ENCODE results near the gene P4HTM.

The P4HTM gene

DNA sequence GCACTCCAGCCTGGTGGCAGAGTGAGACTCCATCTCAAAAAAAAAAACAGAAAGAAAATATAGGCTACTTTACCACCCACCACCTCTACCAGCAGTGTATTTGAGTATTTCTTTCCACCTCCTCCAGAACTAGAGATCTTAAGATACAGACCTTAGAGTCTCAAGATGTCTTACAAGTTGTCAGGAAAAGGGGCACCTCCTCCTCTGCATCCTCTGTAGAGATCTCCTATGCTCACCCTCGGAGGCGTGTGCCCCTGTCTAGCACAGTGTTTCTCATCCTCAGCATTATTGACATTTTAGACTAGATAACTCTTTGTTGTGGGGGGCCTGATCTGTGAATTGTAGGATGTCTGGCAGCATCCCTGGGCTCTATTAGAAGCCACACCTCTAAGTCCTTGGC is 27.7 kb upstream of the P4HTM start:
- Histone ChIP-seq H3K9me3 (ENCODE audit: control insufficient read depth in 2 of 2, low read length in 2 of 2) (no peaks in the 10 kb centered on the region), H3K36me3 (ENCODE audit: control insufficient read depth in 2 of 2, insufficient read depth in 2 of 2, low read length in 2 of 2) (peaks cover 25% of the 10 kb centered on the region in 2 donors), H3K27ac (ENCODE audit: low read length) (no peak overlapping the region), H3K4me3 (ENCODE audit: low read length in 2 of 2) (no peak overlapping the region), H3K4me1 (ENCODE audit: control insufficient read depth, insufficient read depth, low read length) (no peaks in the 10 kb centered on the region), H3K27me3 (ENCODE audit: control insufficient read depth in 1 of 2, insufficient read depth in 2 of 2, low read length in 2 of 2) (no peaks in the 10 kb centered on the region), H3K9ac (ENCODE audit: low read length in 2 of 2) (no peak overlapping the region)

DNA sequence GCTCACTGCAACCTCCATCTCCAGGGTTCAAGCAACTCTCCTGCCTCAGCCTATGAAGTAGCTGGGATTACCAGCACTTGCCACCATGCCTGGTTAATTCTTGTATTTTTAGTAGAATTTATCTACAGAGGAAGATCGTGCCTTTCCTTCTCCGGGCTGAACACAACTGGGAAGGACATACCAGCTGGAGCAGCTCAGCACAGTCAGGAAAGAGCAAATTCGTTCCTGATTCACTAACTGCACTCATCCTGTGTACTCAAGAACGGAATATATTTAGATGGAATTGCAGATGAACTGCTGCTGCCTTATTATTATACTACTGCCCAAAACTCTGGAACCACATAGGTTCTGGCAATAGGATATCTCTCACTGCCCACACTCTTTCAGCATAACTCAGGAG is 27.1 kb upstream of the P4HTM start:
- H3K27ac ChIP-seq (ENCODE audit: low read length), result no peak overlapping the region
- peaks cover 25 to 26% of the 10 kb centered on the region in 2 donors for H3K36me3 ChIP-seq (ENCODE audit: control insufficient read depth in 2 of 2, insufficient read depth in 2 of 2, low read length in 2 of 2)
- no peaks in the 10 kb centered on the region for H3K27me3 ChIP-seq (ENCODE audit: control insufficient read depth in 1 of 2, insufficient read depth in 2 of 2, low read length in 2 of 2)
- no peaks in the 10 kb centered on the region for H3K9me3 ChIP-seq (ENCODE audit: control insufficient read depth in 2 of 2, low read length in 2 of 2)
- no peaks in the 10 kb centered on the region for H3K4me1 ChIP-seq (ENCODE audit: control insufficient read depth, insufficient read depth, low read length)
- no peak overlapping the region for H3K4me3 ChIP-seq (ENCODE audit: low read length in 2 of 2)
- H3K9ac ChIP-seq (ENCODE audit: low read length in 2 of 2), result no peak overlapping the region

DNA sequence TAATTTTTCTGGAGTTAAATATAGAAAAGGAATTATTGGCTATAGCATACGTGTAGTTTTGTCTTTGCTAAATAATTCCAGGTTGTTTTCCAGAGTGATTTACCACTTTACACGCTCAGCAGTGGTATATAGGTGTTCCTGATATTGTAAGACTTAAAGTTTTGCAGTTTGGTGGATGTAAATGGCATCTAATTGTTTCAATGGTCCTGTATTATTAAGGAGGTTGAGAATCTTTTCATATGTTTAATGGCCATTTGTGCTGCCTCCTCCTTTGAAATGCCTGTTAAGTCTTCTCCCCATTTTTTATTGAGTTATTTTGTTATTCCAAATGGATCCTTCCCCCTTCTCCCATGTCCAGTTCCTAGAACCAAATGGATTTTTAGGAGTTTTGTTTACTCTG is 26.4 kb upstream of the P4HTM start:
- H3K27ac ChIP-seq (ENCODE audit: low read length), result no peak overlapping the region
- H3K9me3 ChIP-seq (ENCODE audit: control insufficient read depth in 2 of 2, low read length in 2 of 2), result no peaks in the 10 kb centered on the region
- H3K36me3 ChIP-seq (ENCODE audit: control insufficient read depth in 2 of 2, insufficient read depth in 2 of 2, low read length in 2 of 2), result peaks cover 24 to 28% of the 10 kb centered on the region in 2 donors
- H3K9ac ChIP-seq (ENCODE audit: low read length in 2 of 2), result no peak overlapping the region
- no peaks in the 10 kb centered on the region for H3K4me1 ChIP-seq (ENCODE audit: control insufficient read depth, insufficient read depth, low read length)
- no peak overlapping the region for H3K4me3 ChIP-seq (ENCODE audit: low read length in 2 of 2)
- no peaks in the 10 kb centered on the region for H3K27me3 ChIP-seq (ENCODE audit: control insufficient read depth in 1 of 2, insufficient read depth in 2 of 2, low read length in 2 of 2)

DNA sequence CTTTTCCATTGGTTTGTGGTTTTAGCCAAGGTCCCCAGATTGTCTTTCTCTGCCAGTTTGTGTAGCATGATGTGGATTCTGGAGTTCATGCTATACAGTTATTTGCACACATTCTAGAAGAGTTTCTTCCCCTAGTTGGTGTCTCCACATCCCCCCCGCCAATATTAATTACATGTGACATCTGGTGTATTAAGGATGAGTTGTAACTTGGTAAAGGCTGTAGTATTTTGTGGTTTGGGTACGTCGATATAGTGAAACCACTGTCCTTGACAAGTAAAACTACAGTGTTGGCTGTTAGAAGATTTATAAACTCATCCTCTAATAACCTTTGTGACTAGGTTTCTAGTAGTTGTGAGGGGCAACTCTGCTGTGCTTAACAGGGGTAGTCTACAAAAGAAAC is 23.7 kb upstream of the P4HTM start:
- Histone ChIP-seq H3K27ac (ENCODE audit: low read length) (no peak overlapping the region), H3K4me1 (ENCODE audit: control insufficient read depth, insufficient read depth, low read length) (no peaks in the 10 kb centered on the region), H3K9ac (ENCODE audit: low read length in 2 of 2) (no peak overlapping the region), H3K27me3 (ENCODE audit: control insufficient read depth in 1 of 2, insufficient read depth in 2 of 2, low read length in 2 of 2) (no peaks in the 10 kb centered on the region), H3K36me3 (ENCODE audit: control insufficient read depth in 2 of 2, insufficient read depth in 2 of 2, low read length in 2 of 2) (peaks cover 34 to 41% of the 10 kb centered on the region in 2 donors), H3K9me3 (ENCODE audit: control insufficient read depth in 2 of 2, low read length in 2 of 2) (no peaks in the 10 kb centered on the region), H3K4me3 (ENCODE audit: low read length in 2 of 2) (no peak overlapping the region)

DNA sequence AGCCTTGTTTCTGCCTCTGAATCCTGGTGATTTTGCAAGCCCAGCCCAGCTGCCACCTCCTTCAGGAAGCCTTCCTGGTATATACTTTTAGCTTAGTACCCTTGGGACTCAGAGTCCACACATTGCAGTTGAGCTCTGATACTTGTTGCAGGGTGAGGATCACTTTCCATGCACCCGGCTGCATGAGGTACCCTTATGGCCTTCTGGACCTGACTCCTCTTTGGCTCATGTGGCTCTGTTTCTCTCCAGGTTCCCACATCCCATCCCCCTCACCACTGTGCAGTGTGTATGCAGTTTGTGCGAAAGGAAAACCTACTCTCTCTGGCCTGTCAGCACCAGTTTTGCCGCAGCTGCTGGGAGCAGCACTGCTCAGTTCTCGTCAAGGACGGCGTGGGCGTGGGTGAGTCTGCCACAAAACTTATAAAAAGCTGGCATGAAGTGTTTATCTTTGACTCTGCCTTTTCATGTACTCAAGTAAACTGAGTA is 23.1 kb upstream of the P4HTM start:
- no peaks in the 10 kb centered on the region for H3K9me3 ChIP-seq (ENCODE audit: control insufficient read depth in 2 of 2, low read length in 2 of 2)
- H3K4me1 ChIP-seq (ENCODE audit: control insufficient read depth, insufficient read depth, low read length), result no peaks in the 10 kb centered on the region
- H3K27ac ChIP-seq (ENCODE audit: low read length), result no peak overlapping the region
- H3K4me3 ChIP-seq (ENCODE audit: low read length in 2 of 2), result no peak overlapping the region
- H3K9ac ChIP-seq (ENCODE audit: low read length in 2 of 2), result no peak overlapping the region
- peaks cover 40 to 47% of the 10 kb centered on the region in 2 donors for H3K36me3 ChIP-seq (ENCODE audit: control insufficient read depth in 2 of 2, insufficient read depth in 2 of 2, low read length in 2 of 2)
- no peaks in the 10 kb centered on the region for H3K27me3 ChIP-seq (ENCODE audit: control insufficient read depth in 1 of 2, insufficient read depth in 2 of 2, low read length in 2 of 2)

DNA sequence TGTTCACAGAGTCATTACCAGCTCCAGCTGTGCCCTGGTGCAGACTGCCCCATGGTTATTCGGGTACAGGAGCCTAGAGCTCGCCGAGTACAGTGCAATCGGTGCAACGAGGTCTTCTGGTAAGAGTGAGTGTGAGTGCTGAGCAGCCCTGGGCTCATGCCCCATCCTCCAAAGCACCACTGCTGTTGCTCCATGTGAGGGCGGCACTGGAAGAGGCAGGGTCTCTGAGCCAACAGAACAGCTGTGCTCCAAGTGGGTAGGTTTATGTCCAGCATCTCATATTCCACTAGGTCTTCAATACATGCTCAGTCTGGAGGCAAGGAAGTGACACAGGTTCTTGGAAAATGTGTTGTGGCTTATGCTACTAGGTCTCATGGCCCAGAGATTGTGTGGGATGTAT is 19.5 kb upstream of the P4HTM start:
- Histone ChIP-seq H3K4me1 (ENCODE audit: control insufficient read depth, insufficient read depth, low read length) (no peaks in the 10 kb centered on the region), H3K27ac (ENCODE audit: low read length) (no peak overlapping the region), H3K9ac (ENCODE audit: low read length in 2 of 2) (no peak overlapping the region), H3K27me3 (ENCODE audit: control insufficient read depth in 1 of 2, insufficient read depth in 2 of 2, low read length in 2 of 2) (no peaks in the 10 kb centered on the region), H3K9me3 (ENCODE audit: control insufficient read depth in 2 of 2, low read length in 2 of 2) (no peaks in the 10 kb centered on the region), H3K4me3 (ENCODE audit: low read length in 2 of 2) (no peak overlapping the region), H3K36me3 (ENCODE audit: control insufficient read depth in 2 of 2, insufficient read depth in 2 of 2, low read length in 2 of 2) (peaks cover 60 to 62% of the 10 kb centered on the region in 2 donors)

DNA sequence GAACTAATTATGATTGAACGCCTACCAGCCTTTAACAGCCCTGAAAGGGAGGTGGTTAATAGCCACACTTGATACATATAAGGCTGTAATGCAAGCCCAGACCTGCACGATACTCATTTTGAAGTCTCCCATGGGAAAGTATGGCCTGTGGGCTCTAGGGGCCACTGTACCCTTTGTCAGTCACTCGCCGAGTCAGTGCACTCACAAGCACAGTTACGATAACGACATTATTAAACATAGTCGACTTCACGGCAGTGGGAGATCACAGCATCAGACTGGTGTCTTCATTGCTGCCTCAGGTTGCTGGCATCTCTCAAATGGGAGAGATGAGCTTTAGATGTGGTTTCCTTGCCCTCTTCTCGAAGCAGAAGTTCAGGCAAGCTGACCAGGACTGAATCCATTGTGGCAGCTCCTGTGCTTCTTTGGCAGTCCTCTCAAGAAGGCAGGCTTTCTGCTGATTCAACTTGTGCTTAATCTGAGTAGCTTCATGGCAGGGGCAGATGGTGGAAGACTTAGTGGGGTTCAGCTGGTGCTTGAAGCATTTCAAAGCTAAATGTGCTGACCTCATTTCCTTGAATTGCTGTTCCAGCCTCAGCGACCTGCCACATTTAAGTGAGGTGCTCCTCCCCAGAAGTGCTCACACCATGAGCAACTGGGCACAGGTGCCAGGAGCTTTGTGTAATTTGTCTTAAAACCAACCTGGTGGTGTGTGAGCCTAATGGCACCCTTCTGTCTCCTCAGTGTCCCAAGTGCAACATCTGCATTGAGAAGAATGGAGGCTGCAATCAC is 15.8 kb upstream of the P4HTM start:
- Histone ChIP-seq H3K27ac (ENCODE audit: low read length) (no peak overlapping the region), H3K36me3 (ENCODE audit: control insufficient read depth in 2 of 2, insufficient read depth in 2 of 2, low read length in 2 of 2) (peaks cover 57 to 70% of the 10 kb centered on the region in 2 donors), H3K9me3 (ENCODE audit: control insufficient read depth in 2 of 2, low read length in 2 of 2) (no peaks in the 10 kb centered on the region), H3K4me3 (ENCODE audit: low read length in 2 of 2) (no peak overlapping the region), H3K27me3 (ENCODE audit: control insufficient read depth in 1 of 2, insufficient read depth in 2 of 2, low read length in 2 of 2) (no peaks in the 10 kb centered on the region), H3K4me1 (ENCODE audit: control insufficient read depth, insufficient read depth, low read length) (no peaks in the 10 kb centered on the region), H3K9ac (ENCODE audit: low read length in 2 of 2) (no peak overlapping the region)

DNA sequence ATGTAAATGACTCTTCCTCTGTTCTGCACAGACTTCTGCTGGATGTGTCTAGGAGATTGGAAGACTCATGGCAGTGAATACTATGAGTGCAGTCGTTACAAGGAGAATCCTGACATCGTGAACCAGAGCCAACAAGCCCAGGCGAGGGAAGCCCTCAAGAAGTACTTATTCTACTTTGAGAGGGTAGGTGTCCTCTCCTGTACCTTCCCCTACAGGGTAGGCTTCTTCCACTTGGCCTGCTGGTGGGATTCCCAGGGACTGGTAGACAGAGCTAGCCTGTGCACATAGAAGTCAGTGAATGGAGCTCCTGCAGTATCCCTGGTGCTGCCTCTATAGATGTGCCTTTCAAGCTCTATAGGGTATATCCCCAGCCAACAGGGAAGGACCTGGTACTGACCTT is 10.6 kb upstream of the P4HTM start:
- Histone ChIP-seq H3K36me3 (ENCODE audit: control insufficient read depth in 2 of 2, insufficient read depth in 2 of 2, low read length in 2 of 2) (peaks cover 63 to 72% of the 10 kb centered on the region in 2 donors), H3K9ac (ENCODE audit: low read length in 2 of 2) (no peak overlapping the region), H3K27me3 (ENCODE audit: control insufficient read depth in 1 of 2, insufficient read depth in 2 of 2, low read length in 2 of 2) (no peaks in the 10 kb centered on the region), H3K4me3 (ENCODE audit: low read length in 2 of 2) (no peak overlapping the region), H3K9me3 (ENCODE audit: control insufficient read depth in 2 of 2, low read length in 2 of 2) (no peaks in the 10 kb centered on the region), H3K4me1 (ENCODE audit: control insufficient read depth, insufficient read depth, low read length) (no peaks in the 10 kb centered on the region), H3K27ac (ENCODE audit: low read length) (no peak overlapping the region)

DNA sequence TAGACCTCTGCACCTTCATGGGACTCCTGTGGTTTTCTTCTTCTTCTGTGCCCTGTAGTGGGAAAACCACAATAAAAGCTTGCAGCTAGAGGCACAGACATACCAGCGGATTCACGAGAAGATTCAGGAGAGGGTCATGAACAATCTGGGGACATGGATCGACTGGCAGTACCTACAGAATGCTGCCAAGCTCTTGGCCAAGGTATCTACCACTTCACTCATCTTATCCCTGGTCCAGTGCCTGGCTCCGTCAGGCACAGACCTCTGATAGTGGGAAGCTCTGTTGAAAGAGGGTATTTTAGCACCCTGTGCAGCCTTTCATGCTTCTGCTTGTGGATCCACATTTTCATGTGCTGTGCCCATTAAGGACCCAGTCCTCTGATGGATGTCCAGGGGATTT is 9.7 kb upstream of the P4HTM start:
- peaks cover 63 to 74% of the 10 kb centered on the region in 2 donors for H3K36me3 ChIP-seq (ENCODE audit: control insufficient read depth in 2 of 2, insufficient read depth in 2 of 2, low read length in 2 of 2)
- H3K9me3 ChIP-seq (ENCODE audit: control insufficient read depth in 2 of 2, low read length in 2 of 2), result no peaks in the 10 kb centered on the region
- H3K4me1 ChIP-seq (ENCODE audit: control insufficient read depth, insufficient read depth, low read length), result no peaks in the 10 kb centered on the region
- H3K27me3 ChIP-seq (ENCODE audit: control insufficient read depth in 1 of 2, insufficient read depth in 2 of 2, low read length in 2 of 2), result no peaks in the 10 kb centered on the region
- H3K9ac ChIP-seq (ENCODE audit: low read length in 2 of 2), result no peak overlapping the region
- no peak overlapping the region for H3K27ac ChIP-seq (ENCODE audit: low read length)
- H3K4me3 ChIP-seq (ENCODE audit: low read length in 2 of 2), result no peak overlapping the region

DNA sequence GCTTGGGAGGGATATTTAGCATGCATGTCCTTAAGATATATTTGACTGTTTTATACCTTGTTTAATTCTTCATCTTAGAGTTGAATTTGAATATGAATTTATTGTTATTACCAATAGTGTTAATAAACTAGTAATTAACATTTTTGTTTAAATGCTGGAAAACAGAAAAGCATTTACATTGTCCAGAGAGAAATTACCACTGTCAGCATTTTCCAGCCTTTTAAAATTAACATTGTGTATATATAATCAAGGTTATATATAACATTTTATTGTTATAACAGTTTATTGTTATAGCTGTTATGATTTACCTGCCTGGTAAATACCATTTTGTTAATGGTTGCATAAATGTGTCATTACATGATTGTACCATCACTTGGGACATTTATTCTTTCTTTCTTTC is 8.0 kb upstream of the P4HTM start:
- Histone ChIP-seq H3K27me3 (ENCODE audit: control insufficient read depth in 1 of 2, insufficient read depth in 2 of 2, low read length in 2 of 2) (no peaks in the 10 kb centered on the region), H3K4me1 (ENCODE audit: control insufficient read depth, insufficient read depth, low read length) (no peaks in the 10 kb centered on the region), H3K9ac (ENCODE audit: low read length in 2 of 2) (no peak overlapping the region), H3K9me3 (ENCODE audit: control insufficient read depth in 2 of 2, low read length in 2 of 2) (no peaks in the 10 kb centered on the region), H3K27ac (ENCODE audit: low read length) (no peak overlapping the region), H3K36me3 (ENCODE audit: control insufficient read depth in 2 of 2, insufficient read depth in 2 of 2, low read length in 2 of 2) (peaks cover 64 to 68% of the 10 kb centered on the region in 2 donors), H3K4me3 (ENCODE audit: low read length in 2 of 2) (no peak overlapping the region)

DNA sequence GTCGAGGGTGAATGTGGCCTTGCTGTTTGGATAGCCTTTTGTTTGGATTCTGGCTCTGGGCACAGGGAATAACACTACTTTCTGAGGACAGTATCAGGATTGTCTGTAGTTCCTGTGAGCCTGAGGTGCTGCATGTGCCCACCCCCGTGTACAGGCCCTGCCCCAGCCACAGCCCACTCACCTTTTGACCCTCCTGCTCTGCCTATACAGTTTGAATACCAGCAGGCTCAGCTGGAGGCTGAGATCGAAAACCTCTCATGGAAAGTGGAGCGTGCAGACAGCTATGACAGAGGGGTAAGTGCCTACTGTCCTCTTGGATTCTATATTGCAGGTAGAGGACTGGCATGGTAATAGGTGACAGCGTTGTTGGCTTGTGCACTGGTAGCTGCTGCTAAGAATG is 7.4 kb upstream of the P4HTM start:
- H3K27ac ChIP-seq (ENCODE audit: low read length), result no peak overlapping the region
- H3K36me3 ChIP-seq (ENCODE audit: control insufficient read depth in 2 of 2, insufficient read depth in 2 of 2, low read length in 2 of 2), result peaks cover 60 to 64% of the 10 kb centered on the region in 2 donors
- no peaks in the 10 kb centered on the region for H3K9me3 ChIP-seq (ENCODE audit: control insufficient read depth in 2 of 2, low read length in 2 of 2)
- no peaks in the 10 kb centered on the region for H3K27me3 ChIP-seq (ENCODE audit: control insufficient read depth in 1 of 2, insufficient read depth in 2 of 2, low read length in 2 of 2)
- H3K4me3 ChIP-seq (ENCODE audit: low read length in 2 of 2), result no peak overlapping the region
- H3K4me1 ChIP-seq (ENCODE audit: control insufficient read depth, insufficient read depth, low read length), result no peaks in the 10 kb centered on the region
- H3K9ac ChIP-seq (ENCODE audit: low read length in 2 of 2), result no peak overlapping the region
